HCT116 (cell line): ENCODE data around the gene G3BP2.

Source experiments
- CEBPB ChIP-seq: IDR thresholded peaks from 2 replicates; pipeline ENCODE4 v1.6.1; 2012; ENCODE audit warnings: low read depth
- EGR1 ChIP-seq: IDR thresholded peaks from 2 replicates; pipeline ENCODE4 v1.6.1; 2012; ENCODE audit warnings: low read depth
- ELF1 ChIP-seq: IDR thresholded peaks from 2 replicates; pipeline ENCODE4 v1.6.1; 2012; ENCODE audit warnings: low read depth, borderline replicate concordance
- EZH2 ChIP-seq: fragments of 200-600 bp; sonication (generic); IDR thresholded peaks from 2 replicates; pipeline ENCODE4 v1.6.1; 2017; ENCODE audit warnings: antibody characterized with exemption, mixed run types
- EZH2phosphoT487 ChIP-seq: fragments of 200-600 bp; IDR thresholded peaks from 2 replicates; pipeline ENCODE4 v1.6.1; 2018; ENCODE audit warnings: antibody characterized with exemption, borderline replicate concordance
- FOSL1 ChIP-seq: IDR thresholded peaks from 2 replicates; pipeline ENCODE4 v1.6.1; 2012; ENCODE audit warnings: low read depth
- POLR2A ChIP-seq: IDR thresholded peaks from 2 replicates; pipeline ENCODE4 v1.7.0; 2011; ENCODE audit warnings: borderline replicate concordance; ENCODE audit not compliant: insufficient read depth, insufficient read length; ENCODE audit errors: extremely low read depth
- RAD21 ChIP-seq: IDR thresholded peaks from 2 replicates; pipeline ENCODE4 v1.6.1; 2012; ENCODE audit warnings: low read depth, mild to moderate bottlenecking
- SIN3A ChIP-seq: IDR thresholded peaks from 2 replicates; pipeline ENCODE4 v1.6.1; 2012; ENCODE audit warnings: low read depth
- TF ChIP-seq, protein P1 (sequence below), 3 experiments: fragments of 200-600 bp in 1 of 3; sonication (generic) in 1 of 3; IDR thresholded peaks in 2 of 3; conservative IDR thresholded peaks in 1 of 3; 2 replicates each; pipeline ENCODE4 v1.5.1; 2012 to 2017; ENCODE audit warnings: low read depth in 2 of 3, low read length in 2 of 3, antibody characterized with exemption in 1 of 3, borderline replicate concordance in 1 of 3, control low read depth in 1 of 3, mild to moderate bottlenecking in 1 of 3, mixed read lengths in 1 of 3, mixed run types in 1 of 3, moderate library complexity in 1 of 3; ENCODE audit not compliant: insufficient read depth in 1 of 3
- TF ChIP-seq, protein P2 (sequence below): IDR thresholded peaks from 2 replicates; pipeline ENCODE4 v1.6.1; 2012
- TF ChIP-seq, protein P3 (sequence below): IDR thresholded peaks from 2 replicates; pipeline ENCODE4 v1.6.1; 2012
- TF ChIP-seq, protein P4 (sequence below): IDR thresholded peaks from 2 replicates; pipeline ENCODE4 v1.6.1; 2011; ENCODE audit warnings: mild to moderate bottlenecking, low read length, moderate library complexity; ENCODE audit not compliant: insufficient replicate concordance; ENCODE audit errors: extremely low read depth
- TF ChIP-seq, protein P5 (sequence below): IDR thresholded peaks from 2 replicates; pipeline ENCODE4 v1.6.1; 2012; ENCODE audit warnings: low read depth

DNA sequence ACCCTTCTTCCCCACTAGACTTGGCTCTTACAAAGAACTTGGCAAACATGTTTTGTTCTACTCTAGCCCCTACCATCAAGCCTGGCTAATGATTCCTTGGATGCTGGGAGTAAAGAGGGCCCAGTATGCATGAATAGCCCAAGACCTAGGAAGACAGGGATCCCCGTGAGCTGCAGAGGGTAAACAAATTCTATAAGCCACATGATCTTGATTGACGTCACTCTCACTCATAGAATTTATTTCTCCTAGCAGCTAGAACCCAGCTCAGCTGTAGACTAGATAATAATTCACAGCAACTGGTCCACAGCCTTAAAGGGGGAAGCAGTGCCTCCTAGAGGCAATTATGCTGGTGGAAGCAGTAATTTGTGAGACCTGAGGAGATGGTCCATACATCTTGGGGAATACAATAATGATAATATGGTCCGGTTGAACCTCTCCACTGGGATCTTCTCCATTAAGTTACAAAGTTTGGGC lies 35.0 kb upstream of the G3BP2 start:
- TF ChIP-seq, protein P1, sequence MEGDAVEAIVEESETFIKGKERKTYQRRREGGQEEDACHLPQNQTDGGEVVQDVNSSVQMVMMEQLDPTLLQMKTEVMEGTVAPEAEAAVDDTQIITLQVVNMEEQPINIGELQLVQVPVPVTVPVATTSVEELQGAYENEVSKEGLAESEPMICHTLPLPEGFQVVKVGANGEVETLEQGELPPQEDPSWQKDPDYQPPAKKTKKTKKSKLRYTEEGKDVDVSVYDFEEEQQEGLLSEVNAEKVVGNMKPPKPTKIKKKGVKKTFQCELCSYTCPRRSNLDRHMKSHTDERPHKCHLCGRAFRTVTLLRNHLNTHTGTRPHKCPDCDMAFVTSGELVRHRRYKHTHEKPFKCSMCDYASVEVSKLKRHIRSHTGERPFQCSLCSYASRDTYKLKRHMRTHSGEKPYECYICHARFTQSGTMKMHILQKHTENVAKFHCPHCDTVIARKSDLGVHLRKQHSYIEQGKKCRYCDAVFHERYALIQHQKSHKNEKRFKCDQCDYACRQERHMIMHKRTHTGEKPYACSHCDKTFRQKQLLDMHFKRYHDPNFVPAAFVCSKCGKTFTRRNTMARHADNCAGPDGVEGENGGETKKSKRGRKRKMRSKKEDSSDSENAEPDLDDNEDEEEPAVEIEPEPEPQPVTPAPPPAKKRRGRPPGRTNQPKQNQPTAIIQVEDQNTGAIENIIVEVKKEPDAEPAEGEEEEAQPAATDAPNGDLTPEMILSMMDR (IDR thresholded peaks at IDR 0.05 in 2 of 3, conservative IDR thresholded peaks at IDR 0.05 in 1 of 3; ENCODE audit: borderline replicate concordance in 1 of 3, insufficient read depth in 1 of 3, low read depth in 2 of 3, low read length in 2 of 3): peak; percentile 23 to 50 (median 39); a peak in 4 of 6 replicates
- TF ChIP-seq, protein P2, sequence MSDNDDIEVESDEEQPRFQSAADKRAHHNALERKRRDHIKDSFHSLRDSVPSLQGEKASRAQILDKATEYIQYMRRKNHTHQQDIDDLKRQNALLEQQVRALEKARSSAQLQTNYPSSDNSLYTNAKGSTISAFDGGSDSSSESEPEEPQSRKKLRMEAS: no peak
- no peak for TF ChIP-seq SIN3A
- no peak for TF ChIP-seq POLR2A
- no peak for TF ChIP-seq EZH2
- no peak for TF ChIP-seq ELF1
- TF ChIP-seq RAD21: peak; percentile 37; the same call in 1 of the 2 replicates
- TF ChIP-seq, protein P3, sequence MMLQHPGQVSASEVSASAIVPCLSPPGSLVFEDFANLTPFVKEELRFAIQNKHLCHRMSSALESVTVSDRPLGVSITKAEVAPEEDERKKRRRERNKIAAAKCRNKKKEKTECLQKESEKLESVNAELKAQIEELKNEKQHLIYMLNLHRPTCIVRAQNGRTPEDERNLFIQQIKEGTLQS: no peak
- no peak for TF ChIP-seq CEBPB
- TF ChIP-seq, protein P4, sequence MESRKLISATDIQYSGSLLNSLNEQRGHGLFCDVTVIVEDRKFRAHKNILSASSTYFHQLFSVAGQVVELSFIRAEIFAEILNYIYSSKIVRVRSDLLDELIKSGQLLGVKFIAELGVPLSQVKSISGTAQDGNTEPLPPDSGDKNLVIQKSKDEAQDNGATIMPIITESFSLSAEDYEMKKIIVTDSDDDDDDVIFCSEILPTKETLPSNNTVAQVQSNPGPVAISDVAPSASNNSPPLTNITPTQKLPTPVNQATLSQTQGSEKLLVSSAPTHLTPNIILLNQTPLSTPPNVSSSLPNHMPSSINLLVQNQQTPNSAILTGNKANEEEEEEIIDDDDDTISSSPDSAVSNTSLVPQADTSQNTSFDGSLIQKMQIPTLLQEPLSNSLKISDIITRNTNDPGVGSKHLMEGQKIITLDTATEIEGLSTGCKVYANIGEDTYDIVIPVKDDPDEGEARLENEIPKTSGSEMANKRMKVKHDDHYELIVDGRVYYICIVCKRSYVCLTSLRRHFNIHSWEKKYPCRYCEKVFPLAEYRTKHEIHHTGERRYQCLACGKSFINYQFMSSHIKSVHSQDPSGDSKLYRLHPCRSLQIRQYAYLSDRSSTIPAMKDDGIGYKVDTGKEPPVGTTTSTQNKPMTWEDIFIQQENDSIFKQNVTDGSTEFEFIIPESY: no peak
- no peak for TF ChIP-seq EZH2phosphoT487
- TF ChIP-seq FOSL1: no peak
- no peak for TF ChIP-seq EGR1
- TF ChIP-seq, protein P5, sequence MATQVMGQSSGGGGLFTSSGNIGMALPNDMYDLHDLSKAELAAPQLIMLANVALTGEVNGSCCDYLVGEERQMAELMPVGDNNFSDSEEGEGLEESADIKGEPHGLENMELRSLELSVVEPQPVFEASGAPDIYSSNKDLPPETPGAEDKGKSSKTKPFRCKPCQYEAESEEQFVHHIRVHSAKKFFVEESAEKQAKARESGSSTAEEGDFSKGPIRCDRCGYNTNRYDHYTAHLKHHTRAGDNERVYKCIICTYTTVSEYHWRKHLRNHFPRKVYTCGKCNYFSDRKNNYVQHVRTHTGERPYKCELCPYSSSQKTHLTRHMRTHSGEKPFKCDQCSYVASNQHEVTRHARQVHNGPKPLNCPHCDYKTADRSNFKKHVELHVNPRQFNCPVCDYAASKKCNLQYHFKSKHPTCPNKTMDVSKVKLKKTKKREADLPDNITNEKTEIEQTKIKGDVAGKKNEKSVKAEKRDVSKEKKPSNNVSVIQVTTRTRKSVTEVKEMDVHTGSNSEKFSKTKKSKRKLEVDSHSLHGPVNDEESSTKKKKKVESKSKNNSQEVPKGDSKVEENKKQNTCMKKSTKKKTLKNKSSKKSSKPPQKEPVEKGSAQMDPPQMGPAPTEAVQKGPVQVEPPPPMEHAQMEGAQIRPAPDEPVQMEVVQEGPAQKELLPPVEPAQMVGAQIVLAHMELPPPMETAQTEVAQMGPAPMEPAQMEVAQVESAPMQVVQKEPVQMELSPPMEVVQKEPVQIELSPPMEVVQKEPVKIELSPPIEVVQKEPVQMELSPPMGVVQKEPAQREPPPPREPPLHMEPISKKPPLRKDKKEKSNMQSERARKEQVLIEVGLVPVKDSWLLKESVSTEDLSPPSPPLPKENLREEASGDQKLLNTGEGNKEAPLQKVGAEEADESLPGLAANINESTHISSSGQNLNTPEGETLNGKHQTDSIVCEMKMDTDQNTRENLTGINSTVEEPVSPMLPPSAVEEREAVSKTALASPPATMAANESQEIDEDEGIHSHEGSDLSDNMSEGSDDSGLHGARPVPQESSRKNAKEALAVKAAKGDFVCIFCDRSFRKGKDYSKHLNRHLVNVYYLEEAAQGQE: no peak
